K562 (cell line): Measurements from ENCODE around the gene HGFAC. TPM values are rescaled to one million over a fixed set of nuclear protein-coding genes. Genes with fewer than 3 reads are reported as not detected.

Experiments
- ATAC-seq: fragments of 200-7000 bp; cut with Tn5 transposase; 3 replicates; pipeline ENCODE4 v1.9.1; 2020; ENCODE audit warnings: moderate library complexity
- BruUV-seq: library from RNA; stranded (reverse); fragments of 400-500 nt; replicated peaks from 2 replicates; lab custom pipeline; 2021; lab: Mats Ljungman, UMichigan
- CTCF ChIA-PET: fragments of 300-600 bp; formaldehyde crosslinking; extraction: SDS; loops from one replicate; lab custom pipeline; 2021; ENCODE audit warnings: low intra/inter-chr PET ratio; lab: Yijun Ruan, JAX
- POLR2A ChIA-PET: fragments of 300-600, 350-650 bp; sonication (Branson Sonifier 250); formaldehyde crosslinking; extraction: SDS; loops from one replicate; lab custom pipeline; 2021; ENCODE audit warnings: antibody characterized with exemption, inconsistent platforms; lab: Yijun Ruan, JAX
- DNase-seq, 4 experiments: peaks; one replicate each; pipeline versions ENCODE4 v3.0.0 to v3.0.0-alpha.2; 2011 to 2018; ENCODE audit warnings: low spot score in 3 of 4, mixed read lengths in 3 of 4; ENCODE audit errors: extremely low read depth in 1 of 4
- FAIRE-seq: peaks from 2 replicates; lab custom pipeline; 2011; peaks lifted over from hg19 to GRCh38; lab: Jason Lieb, UNC
- H2AFZ ChIP-seq: 2 replicates; pipeline ENCODE4 v1.6.0; 2011; ENCODE audit warnings: low read depth, low read length, control low read depth, inconsistent platforms
- H3K27ac ChIP-seq: fragments of 200-600 bp; 3 replicates; pipeline ENCODE4 v1.8.0; 2011; ENCODE audit warnings: low read depth, mild to moderate bottlenecking, control low read depth, inconsistent platforms, low read length, moderate library complexity, mixed read lengths; ENCODE audit errors: extremely low read depth
- H3K27me3 ChIP-seq, 2 experiments: fragments of 300-600 bp in 1 of 2; 2 replicates in 1 of 2; 3 replicates in 1 of 2; pipeline versions ENCODE4 v1.6.0 to v1.8.0; 2011; ENCODE audit warnings: inconsistent platforms in 2 of 2, low read length in 2 of 2, mild to moderate bottlenecking in 1 of 2, mixed read lengths in 1 of 2, moderate library complexity in 1 of 2; ENCODE audit not compliant: control insufficient read depth in 2 of 2, insufficient read depth in 2 of 2
- H3K36me3 ChIP-seq: fragments of 300-600 bp; 3 replicates; pipeline ENCODE4 v1.8.0; 2011; ENCODE audit warnings: mild to moderate bottlenecking, low read length, inconsistent platforms; ENCODE audit not compliant: control insufficient read depth, insufficient read depth
- H3K4me1 ChIP-seq, 2 experiments: fragments of 200-600 bp in 1 of 2; replicated peaks in 1 of 2; 2 replicates in 1 of 2; 3 replicates in 1 of 2; pipeline versions ENCODE4 v1.5.1 to v1.8.0; 2011; ENCODE audit warnings: inconsistent platforms in 2 of 2, low read length in 2 of 2, mild to moderate bottlenecking in 1 of 2, mixed read lengths in 1 of 2, moderate library complexity in 1 of 2; ENCODE audit not compliant: control insufficient read depth in 2 of 2, insufficient read depth in 2 of 2
- H3K4me2 ChIP-seq: 2 replicates; pipeline ENCODE4 v1.6.1; 2011; ENCODE audit warnings: low read length, control low read depth, inconsistent platforms, mixed read lengths; ENCODE audit not compliant: insufficient read depth
- H3K4me3 ChIP-seq: fragments of 200-600 bp; sonication (generic), shearing (Covaris generic); 2 replicates; pipeline ENCODE4 v1.5.1; 2016; ENCODE audit warnings: control low read depth, inconsistent platforms
- H3K79me2 ChIP-seq: fragments of 200-600 bp; 3 replicates; pipeline ENCODE4 v1.8.0; 2011; ENCODE audit warnings: low read length, inconsistent platforms; ENCODE audit not compliant: control insufficient read depth, insufficient read depth
- H3K9ac ChIP-seq, 2 experiments: 2 replicates each; pipeline versions ENCODE4 v1.6.0 to v1.6.1; 2011; ENCODE audit warnings: low read depth in 2 of 2, low read length in 2 of 2, control low read depth in 1 of 2, inconsistent platforms in 1 of 2, mild to moderate bottlenecking in 1 of 2, mixed read lengths in 1 of 2; ENCODE audit not compliant: insufficient read depth in 1 of 2
- H3K9me1 ChIP-seq: one replicate; pipeline ENCODE4 v1.6.0; 2011; ENCODE audit warnings: inconsistent platforms, mild to moderate bottlenecking, low read length, moderate library complexity; ENCODE audit not compliant: control insufficient read depth, insufficient read depth
- H3K9me3 ChIP-seq: replicated peaks from 2 replicates; pipeline ENCODE4 v1.5.1; 2011; ENCODE audit warnings: low read depth, low read length, inconsistent platforms; ENCODE audit not compliant: control insufficient read depth, insufficient read depth
- H4K20me1 ChIP-seq: replicated peaks from 2 replicates; pipeline ENCODE4 v1.6.1; 2011; ENCODE audit warnings: low read length, inconsistent platforms, mixed read lengths; ENCODE audit not compliant: control insufficient read depth, insufficient read depth
- ERF ChIP-seq: fragments of 450-650 bp; formaldehyde crosslinking; IDR thresholded peaks from 2 replicates; pipeline ENCODE4 v1.4.0; 2020; ENCODE audit warnings: mild to moderate bottlenecking, mixed read lengths
- ESRRA ChIP-seq: fragments of 450-650 bp; IDR thresholded peaks from 2 replicates; pipeline ENCODE4 v1.6.1; 2014; ENCODE audit warnings: low read depth, mild to moderate bottlenecking, moderate library complexity, borderline replicate concordance
- NRF1 ChIP-seq, 2 experiments: fragments of 450-650 bp; IDR thresholded peaks in 1 of 2; conservative IDR thresholded peaks in 1 of 2; 2 replicates each; pipeline ENCODE4 v1.6.1; 2014; ENCODE audit warnings: mild to moderate bottlenecking in 2 of 2
- WGBS: fragments of 100-300 bp; shearing (Covaris generic); methylation state at CpG from one replicate; pipeline ENCODE4 v1.1.6; 2016; ENCODE audit warnings: low coverage, mixed read lengths; ENCODE audit not compliant: insufficient coverage; ENCODE audit errors: missing lambda C conversion rate; 5-methylcytosine and 5-hydroxymethylcytosine counted together
- in situ Hi-C: fragments of 300-500 bp; cut with MboI; formaldehyde crosslinking; loops from 4 replicates; pipeline ENCODE4 v1.15.0; 2018; ENCODE audit warnings: inconsistent platforms, mixed read lengths
- intact Hi-C: fragments of 100-400 bp; cut with micrococcal nuclease; formaldehyde crosslinking; loops from 2 replicates; pipeline ENCODE4 v1.14.2; 2022
- polyA plus RNA-seq, 8 experiments: library from polyadenylated mRNA; depleted of rRNA in 4 of 8; stranded (reverse) in 5 of 8; unstranded in 3 of 8; fragments of >200 nt; fragmentation: Nextera tagmentation in 2 of 8; fragmentation: Illumina TruSeq in 1 of 8; extraction: Ambion mirVana in 2 of 8; extraction: Trizol in 1 of 8; gene quantifications; 2 replicates each; pipeline versions ENCODE4 v1.2.1 to v1.2.3, GENCODE V29; 2011 to 2014; ENCODE audit warnings: inconsistent platforms in 1 of 8, missing spikeins in 1 of 8
- total RNA-seq, 7 experiments: library from RNA; depleted of rRNA in 6 of 7; stranded (reverse); fragments of >200 nt in 6 of 7; fragmentation: Illumina TruSeq in 2 of 7; extraction: Trizol in 2 of 7; gene quantifications; 2 replicates each; pipeline versions ENCODE4 v1.2.1 to v1.2.3, GENCODE V29; 2011 to 2021; ENCODE audit warnings: low replicate concordance in 1 of 7
- TF ChIP-seq, protein P1 (sequence below): IDR thresholded peaks from 2 replicates; pipeline ENCODE4 v1.6.1; 2016; ENCODE audit warnings: missing genetic modification characterization, missing compliant biosample characterization

HGFAC gene
- total and polyA plus RNA-seq, 9 of the 15 experiments (the other 6 are each of a cell fraction or from before 2014, with no cell fraction given), result 0.13 TPM; not detected in 8

DNA sequence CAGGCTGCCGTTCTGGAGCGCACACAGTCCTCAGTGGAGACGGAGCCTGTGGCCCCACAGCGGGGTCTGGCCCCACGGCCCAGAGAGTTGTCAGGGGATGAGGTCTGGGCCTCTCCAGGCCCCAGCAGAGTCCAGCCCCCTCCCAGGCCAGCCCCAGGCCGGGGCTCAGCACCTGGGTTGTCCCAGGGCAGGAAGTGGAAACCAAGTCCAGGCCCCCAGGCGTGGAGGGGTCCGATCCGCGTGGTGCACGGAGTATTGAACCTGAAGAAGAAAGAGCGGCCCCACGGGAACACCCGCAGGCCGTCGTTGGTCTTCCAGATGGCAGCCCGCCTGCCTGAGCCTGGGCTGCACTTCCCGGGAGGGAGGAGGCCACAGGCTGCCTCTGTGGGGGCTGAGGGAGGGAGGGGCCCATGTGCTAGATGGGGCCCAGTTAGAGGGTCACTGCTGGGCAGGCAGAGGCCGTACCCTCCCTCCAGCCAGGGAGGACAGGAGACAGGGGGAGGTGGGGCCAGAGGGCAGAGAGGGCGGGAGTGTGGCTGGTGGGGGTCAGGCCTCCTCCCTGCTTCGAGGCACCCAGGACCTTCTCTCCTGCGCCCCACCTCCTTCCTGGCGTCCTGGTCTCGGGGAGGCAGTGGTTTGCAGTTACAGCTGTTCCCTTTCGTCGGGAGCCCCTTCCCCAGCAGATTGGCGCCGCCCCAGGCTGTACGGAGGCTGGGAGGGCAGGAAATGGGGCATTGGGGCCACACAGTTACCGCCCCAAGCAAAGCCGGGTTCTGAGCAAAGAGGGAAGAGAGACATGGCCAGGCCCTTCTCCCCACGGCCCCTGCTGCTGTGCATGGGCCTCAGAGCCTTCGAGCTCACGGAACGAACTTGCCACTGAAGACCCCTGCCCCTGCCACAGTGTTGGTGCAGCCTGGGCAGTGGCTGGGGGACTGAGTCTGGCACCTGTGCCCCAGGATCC is 8.1 kb downstream of the HGFAC start:
- POLR2A ChIA-PET, result interaction anchor here (1.1 kb wide), 1 partner anchor 59 kb away, joined by 3 read pairs; no protein-coding TSS in a partner anchor
- WGBS, result 44% methylated on average over 20 of the region's 35 CpGs
- TF ChIP-seq NRF1 (conservative IDR thresholded peaks at IDR 0.05 in 1 of 2, IDR thresholded peaks at IDR 0.05 in 1 of 2) (0 out of 4 replicates have a peak, but pooled peaks of 1 of the 2 experiments have one; percentile 8), ESRRA (no peak)
- Histone ChIP-seq H4K20me1 (0 out of 2 replicates have a peak, but pooled peaks cover 3% of the 10 kb centered on the region), H3K79me2 (no peaks in the 10 kb centered on the region), H3K4me1 (peaks cover 0 to 49% of the 10 kb centered on the region in 2 experiments; a peak in 2 of 5 replicates), H3K9me1 (no peaks in the 10 kb centered on the region), H3K9me3 (no peaks in the 10 kb centered on the region), H3K4me3 (no peak overlapping the region), H3K9ac (no peak overlapping the region; a peak in 1 of 4 replicates), H3K36me3 (no peaks in the 10 kb centered on the region), H3K27ac (no peak overlapping the region), H3K27me3 (peaks cover 0 to 4% of the 10 kb centered on the region in 2 experiments; a peak in 1 of 5 replicates), H3K4me2 (no peak overlapping the region), H2AFZ (no peak overlapping the region)
- intact Hi-C loops (no loop called here), in situ Hi-C loops (loop anchor here (5.0 kb wide), 1 partner anchor 108 kb away; no protein-coding TSS in a partner anchor)
- CTCF ChIA-PET, result no interaction called here
- ATAC-seq (no peak), FAIRE-seq (no peak), DNase-seq (no peak)
- BruUV-seq, result no TSS peak

DNA sequence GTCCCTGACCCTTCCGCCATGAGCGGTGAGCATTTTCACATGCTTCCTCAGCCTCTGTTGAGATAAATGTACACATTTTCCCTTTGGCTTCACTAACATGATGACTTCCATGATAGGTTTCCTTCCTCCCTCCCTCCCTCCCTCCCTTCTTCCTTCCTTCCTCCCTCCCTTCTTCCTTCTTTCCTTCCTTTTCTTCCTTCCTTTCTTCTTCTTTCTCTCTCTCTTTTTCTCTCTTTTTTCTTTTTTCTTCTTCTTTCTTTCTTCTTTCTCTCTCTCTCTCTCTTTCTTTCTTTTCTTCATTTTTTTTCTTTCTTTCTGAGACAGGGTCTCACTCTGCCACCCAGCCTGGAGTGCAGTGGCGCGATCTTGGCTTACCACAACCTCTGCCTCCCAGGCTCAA is 8.9 kb downstream of the HGFAC start:
- no peak overlapping the region for H3K9ac ChIP-seq
- CTCF ChIA-PET, result no interaction called here
- H3K79me2 ChIP-seq, result no peaks in the 10 kb centered on the region
- H3K9me3 ChIP-seq, result no peaks in the 10 kb centered on the region
- intact Hi-C loops (no loop called here), in situ Hi-C loops (loop anchor here (5.0 kb wide), 1 partner anchor 108 kb away; no protein-coding TSS in a partner anchor)
- 0 out of 2 replicates have a peak, but pooled peaks cover 3% of the 10 kb centered on the region for H4K20me1 ChIP-seq
- TF ChIP-seq ERF (CRISPR knock-in tag), result no peak
- TF ChIP-seq, protein P1, sequence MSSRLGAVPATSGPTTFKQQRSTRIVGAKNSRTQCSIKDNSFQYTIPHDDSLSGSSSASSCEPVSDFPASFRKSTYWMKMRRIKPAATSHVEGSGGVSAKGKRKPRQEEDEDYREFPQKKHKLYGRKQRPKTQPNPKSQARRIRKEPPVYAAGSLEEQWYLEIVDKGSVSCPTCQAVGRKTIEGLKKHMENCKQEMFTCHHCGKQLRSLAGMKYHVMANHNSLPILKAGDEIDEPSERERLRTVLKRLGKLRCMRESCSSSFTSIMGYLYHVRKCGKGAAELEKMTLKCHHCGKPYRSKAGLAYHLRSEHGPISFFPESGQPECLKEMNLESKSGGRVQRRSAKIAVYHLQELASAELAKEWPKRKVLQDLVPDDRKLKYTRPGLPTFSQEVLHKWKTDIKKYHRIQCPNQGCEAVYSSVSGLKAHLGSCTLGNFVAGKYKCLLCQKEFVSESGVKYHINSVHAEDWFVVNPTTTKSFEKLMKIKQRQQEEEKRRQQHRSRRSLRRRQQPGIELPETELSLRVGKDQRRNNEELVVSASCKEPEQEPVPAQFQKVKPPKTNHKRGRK, result peak; percentile 74
- ATAC-seq (no peak), DNase-seq (no peak), FAIRE-seq (no peak)
- no peaks in the 10 kb centered on the region for H3K9me1 ChIP-seq
- no peak overlapping the region for H3K4me2 ChIP-seq
- H2AFZ ChIP-seq, result no peak overlapping the region
- no peak overlapping the region for H3K4me3 ChIP-seq
- POLR2A ChIA-PET, result no interaction called here
- 0 out of 5 replicates have a peak, but pooled peaks cover 0 to 4% of the 10 kb centered on the region in 2 experiments for H3K27me3 ChIP-seq
- H3K36me3 ChIP-seq, result no peaks in the 10 kb centered on the region
- 94% methylated on average over 2 of the region's 4 CpGs for WGBS
- no peak overlapping the region for H3K27ac ChIP-seq
- no TSS peak for BruUV-seq
- peaks cover 0 to 41% of the 10 kb centered on the region in 2 experiments; a peak in 2 of 5 replicates for H3K4me1 ChIP-seq
